Amniotic stem cell (primary cell): ENCODE measurements around the gene LRRC73.
"Not testable (repeated sequence)": the region's sequence is repeated elsewhere in the genome, so short reads cannot be mapped to it uniquely, and the experiment has no call there.

Experiments used
- DNase-seq: peaks from one replicate; lab custom pipeline; 2025; lab: John Stamatoyannopoulos, UW

LRRC73 gene

GRCh38 chr6:43509984-43510826, at the start of gene LRRC73:
Gene LRRC73, minus strand, starts transcription at chr6:43510346. Its CDS starts 561 bp downstream, at chr6:43509785.
- DNase-seq: peak; percentile 68

- no peak for DNase-seq
These were observed 49.2 kb upstream of the LRRC73 start for GRCh38 chr6:43559328-43559727.

- DNase-seq: not testable (repeated sequence)
These were observed 47.5 kb upstream of the LRRC73 start for GRCh38 chr6:43557620-43558019.

- no peak for DNase-seq
These were observed 37.1 kb upstream of the LRRC73 start for GRCh38 chr6:43547222-43547621.

GRCh38 chr6:43544461-43544860, 34.3 kb upstream of the LRRC73 start:
- no peak for DNase-seq

GRCh38 chr6:43541774-43542471, 31.8 kb upstream of the LRRC73 start:
- DNase-seq: no peak

- no peak for DNase-seq
These were observed 30.4 kb upstream of the LRRC73 start for GRCh38 chr6:43540507-43540906.

GRCh38 chr6:43539409-43539808, 29.3 kb upstream of the LRRC73 start:
- not testable (repeated sequence) for DNase-seq

GRCh38 chr6:43538986-43539385, 28.8 kb upstream of the LRRC73 start:
- not testable (repeated sequence) for DNase-seq

- no peak for DNase-seq
These were observed 22.1 kb upstream of the LRRC73 start for GRCh38 chr6:43532201-43532600.

- DNase-seq: no peak
These were observed 14.4 kb upstream of the LRRC73 start for GRCh38 chr6:43524483-43524961.

GRCh38 chr6:43523284-43523683, 13.1 kb upstream of the LRRC73 start:
- DNase-seq: no peak

- DNase-seq: no peak
These were observed 12.6 kb upstream of the LRRC73 start for GRCh38 chr6:43522547-43523261.

GRCh38 chr6:43521836-43522235, 11.7 kb upstream of the LRRC73 start:
- no peak for DNase-seq

GRCh38 chr6:43520097-43520496, 10.0 kb upstream of the LRRC73 start:
- DNase-seq: no peak

GRCh38 chr6:43517505-43518357, 7.6 kb upstream of the LRRC73 start:
- no peak for DNase-seq

- DNase-seq: peak; percentile 99
These were observed 6.8 kb upstream of the LRRC73 start, which contains the start of the genes POLR1C and YIPF3 for GRCh38 chr6:43516697-43517504. Gene POLR1C, plus strand, starts transcription at chr6:43517089. Its CDS starts 21 bp downstream, at chr6:43517110. Gene YIPF3, minus strand, starts transcription at chr6:43516926. Its CDS starts 119 bp downstream, at chr6:43516807.

GRCh38 chr6:43516367-43516696, 6.2 kb upstream of the LRRC73 start:
- DNase-seq: peak; percentile 11

GRCh38 chr6:43515808-43516207, 5.7 kb upstream of the LRRC73 start:
- no peak for DNase-seq

- no peak for DNase-seq
These were observed 1.8 kb upstream of the LRRC73 start for GRCh38 chr6:43511824-43512415.
